GM19035 (cell line): ENCODE measurements around the gene PSD2.
"Not testable (repeated sequence)": the region's sequence is repeated elsewhere in the genome, so short reads cannot be mapped to it uniquely, and the experiment has no call there.

Experiments used
- ATAC-seq: cut with Tn5 transposase; IDR thresholded peaks from one replicate; pipeline ENCODE4 v1.9.1; 2021; ENCODE audit not compliant: unreplicated experiment

The PSD2 gene

GRCh38 chr5:139789116-139789844 lies 6.3 kb upstream of the PSD2 start:
- no peak for ATAC-seq

GRCh38 chr5:139789845-139790189 lies 5.8 kb upstream of the PSD2 start:
- ATAC-seq = no peak

GRCh38 chr5:139792218-139792617 lies 3.4 kb upstream of the PSD2 start:
- ATAC-seq = no peak

- ATAC-seq = not testable (repeated sequence)
These were observed 3.0 kb upstream of the PSD2 start for GRCh38 chr5:139792655-139793054.

GRCh38 chr5:139794067-139794846 lies 1.4 kb upstream of the PSD2 start:
- no peak for ATAC-seq

- ATAC-seq = no peak
These were observed 626 bp downstream of the PSD2 start for GRCh38 chr5:139796061-139796806.

- no peak for ATAC-seq
These were observed 1.7 kb downstream of the PSD2 start for GRCh38 chr5:139797335-139797734.

- no peak for ATAC-seq
These were observed 2.4 kb downstream of the PSD2 start for GRCh38 chr5:139797856-139798510.

GRCh38 chr5:139798883-139799282 lies 3.3 kb downstream of the PSD2 start:
- no peak for ATAC-seq

GRCh38 chr5:139799359-139799758 lies 3.8 kb downstream of the PSD2 start:
- no peak for ATAC-seq

GRCh38 chr5:139803978-139804377 lies 8.4 kb downstream of the PSD2 start:
- no peak for ATAC-seq

GRCh38 chr5:139804800-139805397 lies 9.3 kb downstream of the PSD2 start:
- no peak for ATAC-seq

GRCh38 chr5:139805545-139805944 lies 9.9 kb downstream of the PSD2 start:
- no peak for ATAC-seq

GRCh38 chr5:139806111-139806510 lies 10.5 kb downstream of the PSD2 start:
- no peak for ATAC-seq

- no peak for ATAC-seq
These were observed 11.4 kb downstream of the PSD2 start for GRCh38 chr5:139806726-139807646.

- ATAC-seq = no peak
These were observed 12.0 kb downstream of the PSD2 start for GRCh38 chr5:139807647-139808030.

- ATAC-seq = no peak
These were observed 13.1 kb downstream of the PSD2 start for GRCh38 chr5:139808481-139809330.

GRCh38 chr5:139809331-139809810 lies 13.8 kb downstream of the PSD2 start:
- ATAC-seq = no peak
